Psoas muscle (tissue), 8 donors: Measurements from ENCODE around the gene SNHG17. TPM values are rescaled to one million over a fixed set of nuclear protein-coding genes. Genes with fewer than 3 reads are reported as not detected.
"Not testable (repeated sequence)": the region's sequence is repeated elsewhere in the genome, so short reads cannot be mapped to it uniquely, and the experiment has no call there.

Experiments
- ATAC-seq, 4 donors: fragments of 200-7000 bp; cut with Tn5 transposase; one replicate each; pipeline ENCODE4 v1.9.1; 2020; ENCODE audit warnings: moderate library complexity in 3 of 4, mild to moderate bottlenecking in 2 of 4
- DNase-seq, 2 donors: peaks; one replicate each; pipeline ENCODE4 v3.0.0-alpha.2; 2020
- H3K27ac ChIP-seq: fragments of 200-600 bp; one replicate; pipeline ENCODE4 v1.8.0; 2022
- H3K27me3 ChIP-seq, 3 donors: fragments of 200-600 bp in 1 of 3; one replicate each; pipeline versions ENCODE4 v1.6.1 to v1.8.0; 2013 to 2022; ENCODE audit warnings: low read length in 2 of 3, mild to moderate bottlenecking in 2 of 3, moderate library complexity in 1 of 3; ENCODE audit not compliant: insufficient read depth in 3 of 3
- H3K36me3 ChIP-seq, 2 donors: fragments of 200-600 bp in 1 of 2; one replicate each; pipeline versions ENCODE4 v1.6.1 to v1.8.0; 2013 to 2022; ENCODE audit warnings: low read depth in 1 of 2, mild to moderate bottlenecking in 1 of 2, moderate library complexity in 1 of 2; ENCODE audit not compliant: insufficient read depth in 1 of 2
- H3K4me1 ChIP-seq: fragments of 200-600 bp; one replicate; pipeline ENCODE4 v1.8.0; 2022
- H3K4me3 ChIP-seq: fragments of 200-600 bp; one replicate; pipeline ENCODE4 v1.8.0; 2022; ENCODE audit warnings: mild to moderate bottlenecking
- H3K9me3 ChIP-seq: fragments of 200-600 bp; one replicate; pipeline ENCODE4 v1.8.0; 2022
- WGBS, 3 donors: extraction: QIAGEN DNeasy Blood & Tissue Kit; methylation state at CpG; one replicate each; pipeline versions ENCODE4 v1.1.6 to v1.1.7; 2013; 5-methylcytosine and 5-hydroxymethylcytosine counted together
- intact Hi-C, 2 donors: fragments of 100-400 bp; cut with DNase I; formaldehyde crosslinking; loops; one replicate each; pipeline versions ENCODE4 v1.11.0 to v1.14.2; 2022
- polyA plus RNA-seq, 3 donors: library from polyadenylated mRNA; stranded (reverse); fragments of 200-250 nt; gene quantifications; one replicate each; pipeline ENCODE4 v1.2.3, GENCODE V29; 2013
- total RNA-seq, 4 donors: library from RNA; stranded (reverse); fragmentation: NEBNext Ultra II Directional in 2 of 4; extraction: Animal tissue kit (Norgen Biotek cat#: 25700) in 2 of 4; gene quantifications; one replicate each; pipeline versions ENCODE4 v1.2.1 to v1.2.4, GENCODE V29; 2021 to 2023
- TF ChIP-seq, protein P1 (sequence below): fragments of 200-600 bp; IDR thresholded peaks from one replicate; pipeline ENCODE4 v1.8.0; 2022; ENCODE audit warnings: antibody characterized with exemption
- donor health status: healthy with polysubstance abuse.
- donor health status: DM: no; HTN: no; CAD: no; lungs with moderate emphysema.
- donor health status: Bipolar disorder and iron deficiency.
- donor health status: healthy.
- donor health status: DM: yes; HTN: yes; CAD: no.
- donor health status: DM: no; HTN: no; CAD: no.
- donor health status: DM: no; HTN: no; CAD: no.
- donor health status: DM: yes; HTN: yes; CAD: no.

SNHG17 gene
- total and polyA plus RNA-seq, 7 donors = 4.6 to 26.0 (median 18.7) TPM

DNA sequence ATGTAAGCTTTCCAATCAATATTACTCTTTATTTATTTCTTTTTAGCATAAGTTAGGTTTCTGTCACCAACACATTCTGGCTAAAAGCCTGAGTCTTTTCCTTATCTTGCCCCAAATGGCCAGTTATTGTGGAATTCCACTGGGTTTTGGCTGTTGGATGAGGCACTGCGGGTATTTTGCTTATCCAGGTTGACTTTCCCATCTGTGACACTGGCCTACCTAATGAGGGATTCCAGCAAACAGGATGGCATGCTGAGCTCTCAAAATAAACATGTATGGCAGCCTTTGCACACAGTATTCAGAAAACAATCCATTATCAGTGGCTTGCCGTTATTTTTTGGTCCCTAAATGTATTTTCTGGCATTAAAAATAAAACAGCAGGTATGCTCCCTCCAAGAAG is 31.0 kb upstream of the SNHG17 start:
- ATAC-seq (no peak), DNase-seq (no peak)
- 60 to 68% (median 68%) methylated on average over 2 of the region's 2 CpGs for WGBS, 3 donors
- TF ChIP-seq, protein P1, sequence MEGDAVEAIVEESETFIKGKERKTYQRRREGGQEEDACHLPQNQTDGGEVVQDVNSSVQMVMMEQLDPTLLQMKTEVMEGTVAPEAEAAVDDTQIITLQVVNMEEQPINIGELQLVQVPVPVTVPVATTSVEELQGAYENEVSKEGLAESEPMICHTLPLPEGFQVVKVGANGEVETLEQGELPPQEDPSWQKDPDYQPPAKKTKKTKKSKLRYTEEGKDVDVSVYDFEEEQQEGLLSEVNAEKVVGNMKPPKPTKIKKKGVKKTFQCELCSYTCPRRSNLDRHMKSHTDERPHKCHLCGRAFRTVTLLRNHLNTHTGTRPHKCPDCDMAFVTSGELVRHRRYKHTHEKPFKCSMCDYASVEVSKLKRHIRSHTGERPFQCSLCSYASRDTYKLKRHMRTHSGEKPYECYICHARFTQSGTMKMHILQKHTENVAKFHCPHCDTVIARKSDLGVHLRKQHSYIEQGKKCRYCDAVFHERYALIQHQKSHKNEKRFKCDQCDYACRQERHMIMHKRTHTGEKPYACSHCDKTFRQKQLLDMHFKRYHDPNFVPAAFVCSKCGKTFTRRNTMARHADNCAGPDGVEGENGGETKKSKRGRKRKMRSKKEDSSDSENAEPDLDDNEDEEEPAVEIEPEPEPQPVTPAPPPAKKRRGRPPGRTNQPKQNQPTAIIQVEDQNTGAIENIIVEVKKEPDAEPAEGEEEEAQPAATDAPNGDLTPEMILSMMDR = no peak
- Histone ChIP-seq H3K9me3 (no peaks in the 10 kb centered on the region), H3K4me3 (no peak overlapping the region), H3K27ac (no peak overlapping the region), H3K27me3 (no peaks in the 10 kb centered on the region), H3K36me3 (no peaks in the 10 kb centered on the region), H3K4me1 (no peaks in the 10 kb centered on the region)
- intact Hi-C loops = no loop called here

DNA sequence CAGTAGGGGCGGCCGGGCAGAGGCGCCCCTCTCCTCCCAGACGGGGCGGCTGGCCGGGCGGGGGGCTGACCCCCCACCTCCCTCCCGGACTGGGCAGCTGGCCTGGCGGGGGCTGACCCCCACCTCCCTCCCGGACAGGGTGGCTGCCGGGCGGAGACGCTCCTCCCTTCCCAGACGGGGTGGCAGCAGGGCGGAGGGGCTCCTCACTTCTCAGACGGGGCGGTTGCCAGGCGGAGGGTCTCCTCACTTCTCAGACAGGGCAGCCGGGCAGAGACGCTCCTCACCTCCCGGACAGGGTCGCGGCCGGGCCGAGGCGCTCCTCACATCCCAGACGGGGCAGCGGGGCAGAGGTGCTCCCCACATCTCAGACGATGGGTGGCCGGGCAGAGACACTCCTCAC is 26.4 kb upstream of the SNHG17 start:
- not testable (repeated sequence) for DNase-seq, ATAC-seq

DNA sequence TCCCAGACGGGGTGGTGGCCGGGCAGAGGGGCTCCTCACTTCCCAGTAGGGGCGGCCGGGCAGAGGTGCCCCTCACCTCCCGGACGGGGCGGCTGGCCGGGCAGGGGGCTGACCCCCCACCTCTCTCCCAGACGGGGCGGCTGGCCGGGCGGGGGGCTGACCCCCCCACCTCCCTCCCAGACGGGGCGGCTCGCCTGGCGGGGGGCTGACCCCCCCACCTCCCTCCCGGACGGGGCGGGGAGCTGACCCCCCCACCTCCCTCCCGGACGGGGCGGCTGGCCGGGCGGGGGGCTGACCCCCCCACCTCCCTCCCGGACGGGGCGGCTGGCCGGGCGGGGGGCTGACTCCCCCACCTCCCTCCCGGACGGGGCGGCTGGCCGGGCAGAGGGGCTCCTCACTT is 26.0 kb upstream of the SNHG17 start:
- H3K27me3 ChIP-seq, H3K4me3 ChIP-seq, intact Hi-C loops, ATAC-seq, H3K36me3 ChIP-seq, H3K27ac ChIP-seq, H3K4me1 ChIP-seq, H3K9me3 ChIP-seq, DNase-seq: not testable (repeated sequence)
- WGBS, 3 donors = 86 to 90% (median 89%) methylated on average over 4 to 20 of the region's 33 CpGs

More for the DNA sequence above, 26.4 kb upstream of the SNHG17 start:
- H3K27me3 ChIP-seq, intact Hi-C loops, H3K27ac ChIP-seq, H3K4me3 ChIP-seq, H3K4me1 ChIP-seq, H3K36me3 ChIP-seq, H3K9me3 ChIP-seq: not testable (repeated sequence)
- 88 to 93% (median 91%) methylated on average over 18 to 30 of the region's 30 CpGs for WGBS, 3 donors

DNA sequence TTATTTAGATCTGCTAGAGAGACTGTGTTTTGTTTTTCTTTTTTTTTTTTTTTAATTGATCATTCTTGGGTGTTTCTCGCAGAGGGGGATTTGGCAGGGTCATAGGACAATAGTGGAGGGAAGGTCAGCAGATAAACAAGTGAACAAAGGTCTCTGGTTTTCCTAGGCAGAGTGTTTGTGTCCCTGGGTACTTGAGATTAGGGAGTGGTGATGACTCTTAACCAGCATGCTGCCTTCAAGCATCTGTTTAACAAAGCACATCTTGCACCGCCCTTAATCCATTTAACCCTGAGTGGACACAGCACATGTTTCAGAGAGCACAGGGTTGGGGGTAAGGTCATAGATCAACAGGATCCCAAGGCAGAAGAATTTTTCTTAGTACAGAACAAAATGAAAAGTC is 25.5 kb upstream of the SNHG17 start:
- intact Hi-C loops = not testable (repeated sequence)

DNA sequence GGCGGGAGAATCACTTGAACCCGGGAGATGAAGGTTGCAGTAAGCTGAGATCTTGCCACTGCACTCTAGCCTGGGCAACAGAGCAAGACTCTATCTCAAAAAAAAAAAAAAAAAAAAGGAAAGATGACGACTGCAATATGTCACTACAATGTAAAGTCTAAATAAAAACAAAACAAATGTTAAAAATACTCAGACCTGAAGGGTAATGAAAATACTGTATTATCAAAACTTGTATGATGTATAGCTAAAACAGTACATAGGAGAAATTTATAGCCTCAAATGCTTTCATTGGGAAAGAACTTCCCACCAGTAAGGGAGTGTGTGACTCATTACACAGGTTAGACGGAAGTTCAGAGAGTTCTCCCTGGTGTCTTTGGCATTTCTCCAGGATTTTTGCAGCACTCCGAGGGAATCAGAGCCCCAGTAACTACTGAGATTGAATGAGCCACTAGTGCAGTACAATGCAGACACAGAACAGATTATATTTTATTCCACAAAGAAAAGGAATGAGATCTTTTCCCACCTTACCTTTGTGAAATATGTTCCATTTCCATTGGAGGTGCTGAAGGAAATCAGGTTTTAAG is 25.0 kb upstream of the SNHG17 start:
- no peak for DNase-seq
- TF ChIP-seq, protein P1 = no peak
- peak in 3 of 4 donors; percentile 59 to 67 (median 66) for ATAC-seq
- Histone ChIP-seq H3K36me3 (no peaks in the 10 kb centered on the region), H3K4me1 (no peaks in the 10 kb centered on the region), H3K27me3 (no peaks in the 10 kb centered on the region), H3K4me3 (no peak overlapping the region), H3K9me3 (no peaks in the 10 kb centered on the region), H3K27ac (no peak overlapping the region)
- 51 to 52% (median 51%) methylated on average over 5 of the region's 5 CpGs for WGBS, 3 donors
- intact Hi-C loops = no loop called here

More for the DNA sequence above, 25.5 kb upstream of the SNHG17 start:
- ATAC-seq, H3K4me3 ChIP-seq, H3K36me3 ChIP-seq, DNase-seq, H3K4me1 ChIP-seq, H3K27ac ChIP-seq, H3K9me3 ChIP-seq, H3K27me3 ChIP-seq: not testable (repeated sequence)
- 36% methylated on average over 1 of the region's 2 CpGs; no CpG with 5 or more reads in 2 of the 3 donors for WGBS, 3 donors

DNA sequence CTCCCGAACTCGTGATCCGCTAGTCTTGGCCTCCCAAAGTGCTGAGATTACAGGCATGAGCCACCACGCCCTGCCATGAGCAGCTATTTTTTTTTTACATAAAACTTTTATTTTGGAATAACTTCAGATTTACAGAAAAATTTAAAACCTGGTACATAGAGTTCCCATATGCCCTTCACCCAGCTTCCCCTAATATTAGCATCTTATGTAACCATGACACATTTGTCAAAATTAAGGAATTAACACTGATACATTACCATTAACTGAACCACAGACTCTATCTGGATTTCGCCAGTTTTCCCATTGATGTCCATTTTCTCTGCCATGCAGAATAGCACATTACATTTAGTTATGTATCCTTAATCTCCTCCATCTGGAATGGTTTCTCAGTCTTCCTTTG is 23.2 kb upstream of the SNHG17 start:
- H3K4me1 ChIP-seq = no peaks in the 10 kb centered on the region
- ATAC-seq (no peak), DNase-seq (no peak)
- intact Hi-C loops = no loop called here
- no peak overlapping the region for H3K4me3 ChIP-seq
- no peaks in the 10 kb centered on the region for H3K27me3 ChIP-seq
- no peaks in the 10 kb centered on the region for H3K36me3 ChIP-seq
- 92 to 93% (median 92%) methylated on average over 5 of the region's 5 CpGs for WGBS, 3 donors
- TF ChIP-seq, protein P1 = no peak
- no peak overlapping the region for H3K27ac ChIP-seq
- H3K9me3 ChIP-seq = no peaks in the 10 kb centered on the region
